Measurements from ENCODE around the gene TET2. TPM values are rescaled to one million over a fixed set of nuclear protein-coding genes. Genes with fewer than 3 reads are reported as not detected.

Gene TET2
- total RNA-seq, 1 donor from 2014 or later = 42.1 TPM

GRCh38 chr4:105215609-105216313 is 69.1 kb downstream of the TET2 start:
- H3K27ac Mint-ChIP-seq = peak overlapping the region; percentile 51
- peaks cover 5% of the 10 kb centered on the region for H3K36me3 Mint-ChIP-seq
- no peak for DNase-seq (ENCODE audit: low spot score in 2 of 2, unreplicated experiment in 2 of 2)
- no peak for TF ChIP-seq CTCF (IDR thresholded peaks at IDR 0.05; ENCODE audit: unreplicated experiment)
- H3K27me3 Mint-ChIP-seq (ENCODE audit: low read depth) = no peaks in the 10 kb centered on the region
- H3K9me3 Mint-ChIP-seq = no peaks in the 10 kb centered on the region
- no peak overlapping the region for H3K4me3 Mint-ChIP-seq
- peaks cover 13% of the 10 kb centered on the region for H3K4me1 Mint-ChIP-seq

GRCh38 chr4:105225500-105225899 is 78.8 kb downstream of the TET2 start:
- Mint-ChIP-seq H3K27me3 (ENCODE audit: low read depth) (no peaks in the 10 kb centered on the region), H3K4me3 (no peak overlapping the region), H3K4me1 (peaks cover 5% of the 10 kb centered on the region), H3K27ac (no peak overlapping the region), H3K36me3 (peaks cover 3% of the 10 kb centered on the region), H3K9me3 (no peaks in the 10 kb centered on the region)
- no peak for TF ChIP-seq CTCF (IDR thresholded peaks at IDR 0.05; ENCODE audit: unreplicated experiment)
- DNase-seq (ENCODE audit: low spot score in 2 of 2, unreplicated experiment in 2 of 2) = no peak

GRCh38 chr4:105227054-105227453 is 80.4 kb downstream of the TET2 start:
- H3K27me3 Mint-ChIP-seq (ENCODE audit: low read depth) = no peaks in the 10 kb centered on the region

GRCh38 chr4:105230287-105230686 is 83.6 kb downstream of the TET2 start:
- Mint-ChIP-seq H3K9me3 (peaks cover 4% of the 10 kb centered on the region), H3K4me3 (no peak overlapping the region), H3K27me3 (ENCODE audit: low read depth) (no peaks in the 10 kb centered on the region), H3K27ac (no peak overlapping the region), H3K36me3 (peaks cover 14% of the 10 kb centered on the region), H3K4me1 (peaks cover under 1% of the 10 kb centered on the region)
- no peak for TF ChIP-seq CTCF (IDR thresholded peaks at IDR 0.05; ENCODE audit: unreplicated experiment)
- no peak for DNase-seq (ENCODE audit: low spot score in 2 of 2, unreplicated experiment in 2 of 2)

More at GRCh38 chr4:105227054-105227453, 80.4 kb downstream of the TET2 start:
- TF ChIP-seq CTCF (IDR thresholded peaks at IDR 0.05; ENCODE audit: unreplicated experiment) = no peak
- no peak overlapping the region for H3K27ac Mint-ChIP-seq
- DNase-seq (ENCODE audit: low spot score in 2 of 2, unreplicated experiment in 2 of 2) = no peak
- H3K4me3 Mint-ChIP-seq = no peak overlapping the region
- H3K9me3 Mint-ChIP-seq = peaks cover 2% of the 10 kb centered on the region
- peaks cover 5% of the 10 kb centered on the region for H3K4me1 Mint-ChIP-seq
- peaks cover 5% of the 10 kb centered on the region for H3K36me3 Mint-ChIP-seq

GRCh38 chr4:105232374-105232773 is 85.7 kb downstream of the TET2 start:
- Mint-ChIP-seq H3K4me3 (no peak overlapping the region), H3K36me3 (peaks cover 30% of the 10 kb centered on the region), H3K27me3 (ENCODE audit: low read depth) (no peaks in the 10 kb centered on the region), H3K27ac (no peak overlapping the region), H3K9me3 (peaks cover 4% of the 10 kb centered on the region), H3K4me1 (no peaks in the 10 kb centered on the region)
- TF ChIP-seq CTCF (IDR thresholded peaks at IDR 0.05; ENCODE audit: unreplicated experiment) = no peak
- no peak for DNase-seq (ENCODE audit: low spot score in 2 of 2, unreplicated experiment in 2 of 2)

All from mesothelial cell of epicardium (in vitro differentiated cells).